ENCODE measurements around the gene ARID1B. TPM values are rescaled to one million over a fixed set of nuclear protein-coding genes. Genes with fewer than 3 reads are reported as not detected.

The ARID1B gene
- polyA plus RNA-seq, 1 experiment: 19.2 TPM

- Histone ChIP-seq H3K9me3 (ENCODE audit: control insufficient read depth, insufficient read depth, low read length) (no peaks in the 10 kb centered on the region), H3K27me3 (ENCODE audit: control insufficient read depth, insufficient read depth, low read length) (no peaks in the 10 kb centered on the region), H3K4me3 (ENCODE audit: low read depth, low read length) (no peak overlapping the region), H3K27ac (ENCODE audit: low read depth, low read length) (no peak overlapping the region)
- ChIA-PET POLR2A (no interaction called here), CTCF (no interaction called here)
- no peak for TF ChIP-seq CTCF (IDR thresholded peaks at IDR 0.05; ENCODE audit: low read depth, low read length)
- no peak for DNase-seq (ENCODE audit: low read depth, low spot score)
Observed at GRCh38 chr6:156905801-156906200, 128.6 kb downstream of the ARID1B start.

DNA sequence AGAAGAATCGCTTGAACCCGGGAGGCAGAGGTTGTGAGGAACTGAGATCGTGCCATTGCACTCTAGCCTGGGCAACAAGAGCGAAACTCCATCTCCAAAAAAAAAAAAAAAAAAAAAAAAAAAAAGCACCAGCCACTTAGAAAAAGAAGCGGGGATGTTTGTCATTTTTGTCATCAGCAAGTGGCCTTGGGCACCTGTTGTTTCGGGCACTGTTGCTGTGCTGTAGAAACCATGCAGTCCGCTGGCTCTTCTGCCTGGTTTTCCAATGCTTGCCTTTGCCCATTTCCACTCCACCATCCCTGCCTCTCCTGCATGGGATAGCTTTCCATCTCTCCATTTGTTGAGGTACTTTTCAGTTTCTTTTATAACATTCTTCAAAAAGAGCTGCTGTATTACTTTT lies 129.3 kb downstream of the ARID1B start:
- POLR2A ChIA-PET: no interaction called here
- CTCF ChIA-PET: no interaction called here

GRCh38 chr6:156909212-156910010 lies 132.2 kb downstream of the ARID1B start:
- POLR2A ChIA-PET: no interaction called here
- CTCF ChIA-PET: no interaction called here
- Histone ChIP-seq H3K27me3 (ENCODE audit: control insufficient read depth, insufficient read depth, low read length) (no peaks in the 10 kb centered on the region), H3K9me3 (ENCODE audit: control insufficient read depth, insufficient read depth, low read length) (no peaks in the 10 kb centered on the region; the same call in 1 of the 2 replicates), H3K27ac (ENCODE audit: low read depth, low read length) (no peak overlapping the region), H3K4me3 (ENCODE audit: low read depth, low read length) (no peak overlapping the region)
- no peak for TF ChIP-seq CTCF (IDR thresholded peaks at IDR 0.05; ENCODE audit: low read depth, low read length)
- DNase-seq (ENCODE audit: low read depth, low spot score): no peak

More for the DNA sequence above, 129.3 kb downstream of the ARID1B start:
- Histone ChIP-seq H3K9me3 (ENCODE audit: control insufficient read depth, insufficient read depth, low read length) (no peaks in the 10 kb centered on the region), H3K4me3 (ENCODE audit: low read depth, low read length) (no peak overlapping the region), H3K27me3 (ENCODE audit: control insufficient read depth, insufficient read depth, low read length) (no peaks in the 10 kb centered on the region), H3K27ac (ENCODE audit: low read depth, low read length) (no peak overlapping the region)
- no peak for TF ChIP-seq CTCF (IDR thresholded peaks at IDR 0.05; ENCODE audit: low read depth, low read length)
- no peak for DNase-seq (ENCODE audit: low read depth, low spot score)

- H3K27me3 ChIP-seq (ENCODE audit: control insufficient read depth, insufficient read depth, low read length): no peaks in the 10 kb centered on the region
- H3K27ac ChIP-seq (ENCODE audit: low read depth, low read length): no peak overlapping the region
- no peak for DNase-seq (ENCODE audit: low read depth, low spot score)
- no peaks in the 10 kb centered on the region; the same call in 1 of the 2 replicates for H3K9me3 ChIP-seq (ENCODE audit: control insufficient read depth, insufficient read depth, low read length)
- CTCF ChIA-PET: no interaction called here
- H3K4me3 ChIP-seq (ENCODE audit: low read depth, low read length): no peak overlapping the region
- POLR2A ChIA-PET: no interaction called here
- TF ChIP-seq CTCF (IDR thresholded peaks at IDR 0.05; ENCODE audit: low read depth, low read length): no peak
Observed at GRCh38 chr6:156910011-156910334, 132.8 kb downstream of the ARID1B start.

- POLR2A ChIA-PET: no interaction called here
- DNase-seq (ENCODE audit: low read depth, low spot score): no peak
- Histone ChIP-seq H3K27me3 (ENCODE audit: control insufficient read depth, insufficient read depth, low read length) (no peaks in the 10 kb centered on the region), H3K27ac (ENCODE audit: low read depth, low read length) (no peak overlapping the region), H3K4me3 (ENCODE audit: low read depth, low read length) (no peak overlapping the region), H3K9me3 (ENCODE audit: control insufficient read depth, insufficient read depth, low read length) (no peaks in the 10 kb centered on the region; the same call in 1 of the 2 replicates)
- TF ChIP-seq CTCF (IDR thresholded peaks at IDR 0.05; ENCODE audit: low read depth, low read length): no peak
- CTCF ChIA-PET: interaction anchor here (0.5 kb wide), 1 partner anchor 131 kb away, joined by 3 read pairs; no protein-coding TSS in a partner anchor
Observed at GRCh38 chr6:156910938-156911337, 133.8 kb downstream of the ARID1B start.

Data from AG04450 (cell line).